ENCODE results near the gene SPEM2. TPM values are rescaled to one million over a fixed set of nuclear protein-coding genes. Genes with fewer than 3 reads are reported as not detected.

SPEM2 gene
- total RNA-seq, 8 experiments from 2014 or later, result 0.24 to 0.43 (median 0.40) TPM; not detected in 5

DNA sequence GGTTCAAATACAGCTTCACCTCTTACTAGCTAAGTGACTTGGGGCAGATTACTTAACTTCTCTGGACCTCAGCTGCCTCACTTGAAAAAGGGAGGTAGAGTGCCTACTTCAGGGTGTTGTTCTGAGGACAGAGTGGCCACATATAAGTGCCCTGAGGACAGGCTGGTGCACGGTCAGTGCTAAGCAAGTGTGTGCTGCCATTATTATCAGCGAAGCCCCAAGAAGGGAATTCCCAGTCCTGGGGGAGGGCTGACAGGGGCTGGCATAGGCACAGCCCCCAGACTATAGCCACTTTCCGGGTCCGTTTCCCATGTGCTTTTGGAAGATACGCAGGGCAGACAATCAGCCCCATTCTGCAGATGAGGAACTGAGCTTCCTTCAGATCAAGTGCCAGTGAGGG lies 51.5 kb downstream of the SPEM2 start:
- H3K4me3 ChIP-seq, result no peak overlapping the region
- 83 to 100% (median 95%) methylated on average over 1 to 5 of the region's 5 CpGs; no CpG with 5 or more reads in 5 of the 10 experiments for WGBS, 10 experiments
- no peak overlapping the region for H3K27ac ChIP-seq
- in situ Hi-C loops (cut with MboI; ENCODE audit: low pct_unique_long_range_greater_than_20kb in 2 of 9, low sequenced_read_pairs in 9 of 9, unreplicated experiment in 9 of 9), result no loop called here
- no peak for ATAC-seq (replicated peaks in 6 of 8)
- H3K4me1 ChIP-seq (replicated peaks in 1 of 2), result peaks cover 14 to 30% of the 10 kb centered on the region in 2 donors

Other genes with a start within 250 kb of the SPEM2 start
- gene ASGR1, start 246.2 kb upstream of the SPEM2 start, total RNA-seq, result 10 to 100 TPM in 4 of 8 experiments, 1 to 10 TPM in 4; 1.4 to 26.7 (median 10.1) TPM
- 10 to 100 TPM in 7 of 8 experiments, 1 to 10 TPM in 1; 5.6 to 91.4 (median 42.6) TPM for gene DLG4, start 205.8 kb upstream of the SPEM2 start, total RNA-seq
- 100 to 1,000 TPM in 7 of 8 experiments, 10 to 100 TPM in 1; 77.7 to 513 (median 215) TPM for gene ACADVL, start 205.7 kb upstream of the SPEM2 start, total RNA-seq
- 10 to 100 TPM; 31.3 to 63.1 (median 40.6) TPM for gene DVL2, start 191.1 kb upstream of the SPEM2 start, total RNA-seq
- 10 to 100 TPM; 25.2 to 63.1 (median 49.4) TPM for gene PHF23, start 186.2 kb upstream of the SPEM2 start, total RNA-seq
- gene GABARAP, start 183.2 kb upstream of the SPEM2 start, total RNA-seq, result 100 to 1,000 TPM; 336 to 734 (median 573) TPM
- 10 to 100 TPM; 36.5 to 94.1 (median 56.7) TPM for gene CTDNEP1, start 173.9 kb upstream of the SPEM2 start, total RNA-seq
- gene ELP5, start 173.4 kb upstream of the SPEM2 start, total RNA-seq, result 10 to 100 TPM; 30.5 to 62.7 (median 51.5) TPM
- gene CLDN7, start 163.1 kb upstream of the SPEM2 start, total RNA-seq, result 1 to 10 TPM in 4 of 8 experiments, under 1 TPM in 4; 0.32 to 3.7 (median 0.99) TPM
- gene SLC2A4, start 143.9 kb upstream of the SPEM2 start, total RNA-seq, result 1 to 10 TPM in 1 of 8 experiments, under 1 TPM in 7; 0.20 to 1.4 (median 0.38) TPM
- 1 to 10 TPM in 3 of 8 experiments, under 1 TPM in 5; 0.09 to 2.4 (median 0.51) TPM for gene YBX2, start 131.0 kb upstream of the SPEM2 start, total RNA-seq
- gene EIF5A, start 118.0 kb upstream of the SPEM2 start, total RNA-seq, result 100 to 1,000 TPM; 104 to 785 (median 231) TPM
- 10 to 100 TPM; 35.1 to 61.1 (median 52.0) TPM for gene GPS2, start 110.3 kb upstream of the SPEM2 start, total RNA-seq
- gene NEURL4, start 96.3 kb upstream of the SPEM2 start, total RNA-seq, result 10 to 100 TPM; 11.4 to 44.6 (median 27.1) TPM
- gene ACAP1, start 89.1 kb upstream of the SPEM2 start, total RNA-seq, result 10 to 100 TPM in 6 of 8 experiments, 1 to 10 TPM in 2; 4.9 to 36.4 (median 11.4) TPM
- 10 to 100 TPM in 1 of 8 experiments, 1 to 10 TPM in 7; 4.0 to 14.5 (median 6.1) TPM for gene KCTD11, start 73.5 kb upstream of the SPEM2 start, total RNA-seq
- gene TMEM95, start 70.5 kb upstream of the SPEM2 start, total RNA-seq, result under 1 TPM in 6 of 8 experiments, not detected in 2; 0.11 to 0.57 (median 0.32) TPM
- 1 to 10 TPM; 1.3 to 8.6 (median 2.4) TPM for gene TNK1, start 44.5 kb upstream of the SPEM2 start, total RNA-seq
- gene PLSCR3, start 31.1 kb upstream of the SPEM2 start, total RNA-seq, result 10 to 100 TPM in 4 of 8 experiments, 1 to 10 TPM in 4; 3.8 to 24.8 (median 12.4) TPM
- gene TMEM256, start 21.5 kb upstream of the SPEM2 start, total RNA-seq, result 100 to 1,000 TPM in 7 of 8 experiments, 10 to 100 TPM in 1; 50.7 to 141 (median 111) TPM
- 10 to 100 TPM in 7 of 8 experiments, 1 to 10 TPM in 1; 3.7 to 27.8 (median 18.1) TPM for gene NLGN2, start 17.8 kb upstream of the SPEM2 start, total RNA-seq
- gene SPEM1, start 5.3 kb upstream of the SPEM2 start, total RNA-seq, result under 1 TPM in 1 of 8 experiments, not detected in 7; 1.00 TPM
- gene SPEM3, start 3.2 kb downstream of the SPEM2 start, total RNA-seq, result 1 to 10 TPM in 1 of 8 experiments, under 1 TPM in 5, not detected in 2; 0.13 to 1.0 (median 0.32) TPM
- 1 to 10 TPM in 6 of 8 experiments, under 1 TPM in 2; 0.33 to 5.4 (median 1.7) TPM for gene TMEM102, start 9.8 kb downstream of the SPEM2 start, total RNA-seq
- 10 to 100 TPM in 4 of 8 experiments, 1 to 10 TPM in 2, under 1 TPM in 2; 0.61 to 17.4 (median 7.1) TPM for gene FGF11, start 13.9 kb downstream of the SPEM2 start, total RNA-seq
- 10 to 100 TPM in 1 of 8 experiments, 1 to 10 TPM in 7; 2.2 to 13.0 (median 8.0) TPM for gene CHRNB1, start 19.4 kb downstream of the SPEM2 start, total RNA-seq
- 10 to 100 TPM in 7 of 8 experiments, 1 to 10 TPM in 1; 9.8 to 36.2 (median 13.4) TPM for gene ZBTB4, start 54.0 kb downstream of the SPEM2 start, total RNA-seq
- gene SLC35G6, start 55.8 kb downstream of the SPEM2 start, total RNA-seq, result 1 to 10 TPM in 4 of 8 experiments, under 1 TPM in 4; 0.49 to 1.9 (median 0.86) TPM
- 100 to 1,000 TPM in 2 of 8 experiments, 10 to 100 TPM in 6; 26.0 to 137 (median 43.8) TPM for gene POLR2A, start 58.8 kb downstream of the SPEM2 start, total RNA-seq
- 1 to 10 TPM in 3 of 8 experiments, under 1 TPM in 4, not detected in 1; 0.22 to 2.9 (median 0.93) TPM for gene TNFSF12, start 123.4 kb downstream of the SPEM2 start, total RNA-seq
- gene TNFSF13, start 133.1 kb downstream of the SPEM2 start, total RNA-seq, result 1 to 10 TPM; 1.2 to 8.1 (median 2.0) TPM
- 10 to 100 TPM; 37.9 to 75.0 (median 50.2) TPM for gene SENP3, start 136.3 kb downstream of the SPEM2 start, total RNA-seq
- gene CD68, start 154.0 kb downstream of the SPEM2 start, total RNA-seq, result 10 to 100 TPM in 1 of 8 experiments, 1 to 10 TPM in 4, under 1 TPM in 3; 0.58 to 15.7 (median 2.5) TPM
- gene MPDU1, start 158.2 kb downstream of the SPEM2 start, total RNA-seq, result 100 to 1,000 TPM in 1 of 8 experiments, 10 to 100 TPM in 7; 36.6 to 109 (median 71.4) TPM
- gene SOX15, start 164.5 kb downstream of the SPEM2 start, total RNA-seq, result 1 to 10 TPM; 1.4 to 3.9 (median 2.2) TPM
- gene FXR2, start 189.3 kb downstream of the SPEM2 start, total RNA-seq, result 10 to 100 TPM; 33.0 to 53.4 (median 46.1) TPM
- gene SAT2, start 202.2 kb downstream of the SPEM2 start, total RNA-seq, result 100 to 1,000 TPM in 2 of 8 experiments, 10 to 100 TPM in 6; 66.9 to 115 (median 84.4) TPM
- 10 to 100 TPM in 1 of 8 experiments, 1 to 10 TPM in 4, under 1 TPM in 2, not detected in 1; 0.54 to 26.2 (median 1.7) TPM for gene SHBG, start 204.5 kb downstream of the SPEM2 start, total RNA-seq
- 10 to 100 TPM in 3 of 8 experiments, 1 to 10 TPM in 4, under 1 TPM in 1; 0.31 to 43.9 (median 8.4) TPM for gene ATP1B2, start 225.3 kb downstream of the SPEM2 start, total RNA-seq

Data from motor neuron (in vitro differentiated cells).